ENCODE measurements around the gene NEU1.

GRCh38 chr6:31880616-31881015, 18.0 kb upstream of the NEU1 start:
- no peak for TF ChIP-seq CTCF (IDR thresholded peaks at IDR 0.05)
- no peak for TF ChIP-seq POLR2A (IDR thresholded peaks at IDR 0.05)
- no peak for TF ChIP-seq EP300 (IDR thresholded peaks at IDR 0.05)

Measured in ovary (tissue), 3 donors.